ENCODE measurements around the gene PARP12.

- TF ChIP-seq SNAI2 (CRISPR knock-in tag; IDR thresholded peaks at IDR 0.05), result no peak
- TF ChIP-seq ARNTL (CRISPR knock-in tag; IDR thresholded peaks at IDR 0.05; ENCODE audit: borderline replicate concordance, low read depth), result no peak
- no peak for TF ChIP-seq TCF4 (CRISPR knock-in tag; IDR thresholded peaks at IDR 0.05; ENCODE audit: borderline replicate concordance)
- no peak for TF ChIP-seq ZFP3 (CRISPR knock-in tag; IDR thresholded peaks at IDR 0.05)
- no peak for TF ChIP-seq TSHZ2 (CRISPR knock-in tag; IDR thresholded peaks at IDR 0.05)
- TF ChIP-seq ZNF70 (CRISPR knock-in tag; IDR thresholded peaks at IDR 0.05), result no peak
- TF ChIP-seq POU6F1 (CRISPR knock-in tag; IDR thresholded peaks at IDR 0.05; ENCODE audit: borderline replicate concordance, low read depth), result no peak
- no peak for TF ChIP-seq OSR1 (CRISPR knock-in tag; IDR thresholded peaks at IDR 0.05)
- TF ChIP-seq ISL1 (CRISPR knock-in tag; IDR thresholded peaks at IDR 0.05), result no peak
- TF ChIP-seq GLIS3 (CRISPR knock-in tag; IDR thresholded peaks at IDR 0.05), result no peak
- TF ChIP-seq CREB5 (CRISPR knock-in tag; IDR thresholded peaks at IDR 0.05; ENCODE audit: low read depth), result no peak
- TF ChIP-seq TOX (CRISPR knock-in tag; IDR thresholded peaks at IDR 0.05; ENCODE audit: borderline replicate concordance), result no peak
- no peak for TF ChIP-seq PATZ1 (CRISPR knock-in tag; IDR thresholded peaks at IDR 0.05; ENCODE audit: borderline replicate concordance)
Measured at GRCh38 chr7:140014123-140014522, 48.6 kb downstream of the PARP12 start.
